ENCODE measurements around the gene METAP2. TPM values are rescaled to one million over a fixed set of nuclear protein-coding genes. Genes with fewer than 3 reads are reported as not detected.
"Not testable (repeated sequence)": the region's sequence is repeated elsewhere in the genome, so short reads cannot be mapped to it uniquely, and the experiment has no call there.

Gene METAP2
- total and polyA plus RNA-seq, 8 donors = 56.3 to 141 (median 112) TPM

DNA sequence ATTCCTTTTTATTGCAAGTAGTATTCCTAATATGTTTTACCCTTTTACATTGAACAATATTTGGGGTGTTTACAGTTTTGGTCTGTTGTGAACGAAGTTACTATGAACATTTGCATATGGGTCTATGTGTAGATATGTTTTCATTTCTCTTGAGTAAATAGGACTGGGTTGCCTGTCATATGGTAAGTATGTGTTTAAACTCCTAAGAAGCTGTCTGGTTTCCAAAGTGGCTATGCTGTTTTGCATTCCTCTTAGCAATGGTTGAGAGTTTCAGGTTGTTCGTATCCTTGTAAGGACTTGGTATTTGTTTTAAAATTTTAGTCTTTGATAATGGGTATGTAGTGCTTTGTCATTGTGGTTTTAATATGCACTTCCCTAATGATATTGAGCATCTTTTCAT is 6.3 kb downstream of the METAP2 start:
- intact Hi-C loops (cut with DNase I) = no loop called here
- H3K4me1 ChIP-seq = peaks cover 34 to 49% of the 10 kb centered on the region in 2 donors
- H3K4me3 ChIP-seq = no peak overlapping the region
- H3K36me3 ChIP-seq = peaks cover 0 to 44% of the 10 kb centered on the region in 2 donors
- DNase-seq = no peak
- peak; percentile 89 for ATAC-seq
- H3K27ac ChIP-seq = no peak overlapping the region
- no peaks in the 10 kb centered on the region for H3K27me3 ChIP-seq
- no peaks in the 10 kb centered on the region for H3K9me3 ChIP-seq
- TF ChIP-seq, protein P1, sequence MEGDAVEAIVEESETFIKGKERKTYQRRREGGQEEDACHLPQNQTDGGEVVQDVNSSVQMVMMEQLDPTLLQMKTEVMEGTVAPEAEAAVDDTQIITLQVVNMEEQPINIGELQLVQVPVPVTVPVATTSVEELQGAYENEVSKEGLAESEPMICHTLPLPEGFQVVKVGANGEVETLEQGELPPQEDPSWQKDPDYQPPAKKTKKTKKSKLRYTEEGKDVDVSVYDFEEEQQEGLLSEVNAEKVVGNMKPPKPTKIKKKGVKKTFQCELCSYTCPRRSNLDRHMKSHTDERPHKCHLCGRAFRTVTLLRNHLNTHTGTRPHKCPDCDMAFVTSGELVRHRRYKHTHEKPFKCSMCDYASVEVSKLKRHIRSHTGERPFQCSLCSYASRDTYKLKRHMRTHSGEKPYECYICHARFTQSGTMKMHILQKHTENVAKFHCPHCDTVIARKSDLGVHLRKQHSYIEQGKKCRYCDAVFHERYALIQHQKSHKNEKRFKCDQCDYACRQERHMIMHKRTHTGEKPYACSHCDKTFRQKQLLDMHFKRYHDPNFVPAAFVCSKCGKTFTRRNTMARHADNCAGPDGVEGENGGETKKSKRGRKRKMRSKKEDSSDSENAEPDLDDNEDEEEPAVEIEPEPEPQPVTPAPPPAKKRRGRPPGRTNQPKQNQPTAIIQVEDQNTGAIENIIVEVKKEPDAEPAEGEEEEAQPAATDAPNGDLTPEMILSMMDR (IDR thresholded peaks at IDR 0.05) = no peak

DNA sequence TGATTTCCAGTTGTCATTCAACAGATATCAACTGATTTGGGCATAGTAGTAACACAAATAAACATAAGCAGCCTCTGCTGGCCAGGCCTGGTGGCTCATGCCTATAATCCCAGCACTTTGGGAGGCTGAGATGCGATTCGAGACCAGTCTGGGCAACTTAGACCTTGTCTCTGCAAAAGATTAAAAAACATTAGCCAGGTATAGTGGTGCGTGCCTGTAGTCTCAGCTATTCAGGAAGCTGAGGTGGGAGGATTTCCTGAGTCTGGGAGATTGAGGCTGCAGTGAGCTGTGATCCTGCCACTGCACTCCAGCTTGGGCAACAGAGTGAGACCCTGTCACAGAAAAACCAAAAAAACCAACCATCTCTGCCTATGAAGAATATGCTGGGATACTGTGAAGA is 7.1 kb downstream of the METAP2 start:
- H3K27ac ChIP-seq = peak overlapping the region in 1 of 2 donors; percentile 35
- H3K9me3 ChIP-seq = no peaks in the 10 kb centered on the region
- peaks cover 29 to 41% of the 10 kb centered on the region in 2 donors for H3K4me1 ChIP-seq
- ATAC-seq (no peak), DNase-seq (no peak)
- H3K27me3 ChIP-seq = no peaks in the 10 kb centered on the region
- intact Hi-C loops (cut with DNase I) = no loop called here
- H3K4me3 ChIP-seq = no peak overlapping the region
- peaks cover 0 to 49% of the 10 kb centered on the region in 2 donors for H3K36me3 ChIP-seq
- TF ChIP-seq, protein P1 (IDR thresholded peaks at IDR 0.05) = no peak

DNA sequence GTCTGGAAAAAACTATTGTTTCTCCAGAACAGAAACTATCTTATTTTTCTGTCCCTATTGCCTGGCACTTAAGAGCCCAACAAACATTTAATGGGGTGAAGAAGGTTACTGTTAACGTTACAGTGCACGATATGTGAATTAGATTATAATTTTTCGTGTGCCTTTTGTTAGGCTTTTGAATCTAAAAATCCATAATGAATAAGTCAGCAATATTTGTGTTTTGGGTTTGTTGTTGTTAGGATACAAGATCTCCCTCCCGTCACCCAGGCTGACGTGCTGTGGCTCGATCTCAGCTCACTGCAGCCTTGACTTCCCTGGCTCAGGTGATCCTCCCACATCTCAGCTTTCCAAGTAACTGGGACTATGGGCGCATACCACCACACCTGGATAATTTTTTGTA is 7.9 kb downstream of the METAP2 start:
- TF ChIP-seq, protein P1 (IDR thresholded peaks at IDR 0.05) = no peak
- no peaks in the 10 kb centered on the region for H3K9me3 ChIP-seq
- DNase-seq (no peak), ATAC-seq (no peak)
- no peaks in the 10 kb centered on the region for H3K27me3 ChIP-seq
- peaks cover 24 to 36% of the 10 kb centered on the region in 2 donors for H3K4me1 ChIP-seq
- H3K27ac ChIP-seq = no peak overlapping the region
- H3K36me3 ChIP-seq = peaks cover 0 to 49% of the 10 kb centered on the region in 2 donors
- H3K4me3 ChIP-seq = no peak overlapping the region
- intact Hi-C loops (cut with DNase I) = no loop called here

DNA sequence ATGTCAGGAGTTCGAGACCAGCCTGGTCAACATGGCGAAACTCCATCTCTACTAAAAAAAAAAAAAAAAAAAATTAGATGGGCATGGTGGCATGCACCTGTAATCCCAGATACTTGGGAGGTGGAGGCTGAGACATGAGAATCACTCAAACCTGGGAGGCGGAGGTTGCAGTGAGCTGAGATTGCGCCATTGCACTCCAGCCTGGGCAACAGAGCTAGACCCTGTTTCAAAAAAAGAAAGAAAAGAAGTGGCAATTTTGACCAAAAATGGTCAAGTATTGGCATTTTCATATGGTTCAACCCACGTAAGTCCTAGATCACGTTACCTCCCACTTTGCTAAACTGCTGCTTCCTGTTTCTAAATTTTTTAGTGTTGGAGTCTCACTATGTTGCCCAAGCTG is 8.6 kb downstream of the METAP2 start:
- intact Hi-C loops (cut with DNase I); H3K4me3 ChIP-seq; H3K9me3 ChIP-seq; ATAC-seq; DNase-seq; H3K27ac ChIP-seq; H3K27me3 ChIP-seq: not testable (repeated sequence)
- Histone ChIP-seq H3K36me3 (peaks cover 0 to 46% of the 10 kb centered on the region in 2 donors), H3K4me1 (peaks cover 24 to 36% of the 10 kb centered on the region in 2 donors)

DNA sequence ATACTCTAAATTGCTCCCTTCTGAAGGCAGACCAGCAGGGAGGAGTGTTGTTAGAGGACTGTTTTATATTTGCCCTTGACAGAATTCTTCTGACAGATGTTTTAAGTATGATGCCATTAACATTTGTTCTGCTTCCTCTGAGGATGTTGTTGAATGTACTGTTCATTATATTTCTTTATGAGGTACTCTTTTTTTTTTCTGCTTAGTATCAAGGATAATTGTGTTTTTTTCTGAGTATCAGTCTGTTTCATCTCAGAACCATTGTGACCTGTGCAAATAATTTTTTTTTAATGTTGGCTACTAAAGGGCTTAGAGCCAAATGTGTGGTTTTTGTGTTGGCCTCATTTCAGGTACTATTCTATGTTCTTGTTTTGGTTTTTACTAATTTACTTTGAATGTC is 10.6 kb downstream of the METAP2 start:
- H3K36me3 ChIP-seq = peaks cover 0 to 42% of the 10 kb centered on the region in 2 donors
- no peak for DNase-seq
- TF ChIP-seq, protein P1 (IDR thresholded peaks at IDR 0.05) = no peak
- H3K4me3 ChIP-seq = no peak overlapping the region
- ATAC-seq = no peak
- H3K9me3 ChIP-seq = no peaks in the 10 kb centered on the region
- H3K27ac ChIP-seq = no peak overlapping the region
- peaks cover 24% of the 10 kb centered on the region in 2 donors for H3K4me1 ChIP-seq
- no peaks in the 10 kb centered on the region for H3K27me3 ChIP-seq
- intact Hi-C loops (cut with DNase I) = no loop called here

DNA sequence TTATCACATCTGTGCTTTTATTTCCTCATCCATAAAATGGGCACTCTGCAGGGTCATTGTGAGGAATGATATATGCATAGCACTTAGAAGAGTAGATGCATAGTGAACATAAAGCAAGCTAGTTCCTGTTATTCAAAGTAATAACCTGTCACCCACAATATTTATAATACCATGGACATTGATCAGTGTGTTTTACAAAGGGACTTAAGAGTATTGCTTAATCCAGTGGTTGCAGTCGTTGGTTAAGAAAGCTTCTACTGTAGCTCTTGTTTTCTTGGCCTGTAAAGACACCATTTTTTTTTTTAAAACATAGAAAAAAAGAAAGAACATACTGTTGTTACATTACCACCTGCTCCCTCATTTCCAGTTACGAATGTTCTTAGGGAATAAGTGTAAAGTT is 13.1 kb downstream of the METAP2 start:
- H3K4me3 ChIP-seq = no peak overlapping the region
- ATAC-seq (no peak), DNase-seq (no peak)
- H3K27ac ChIP-seq = no peak overlapping the region
- TF ChIP-seq, protein P1 (IDR thresholded peaks at IDR 0.05) = no peak
- no peaks in the 10 kb centered on the region for H3K9me3 ChIP-seq
- peaks cover under 1 to 4% of the 10 kb centered on the region in 2 donors for H3K4me1 ChIP-seq
- intact Hi-C loops (cut with DNase I) = no loop called here
- H3K27me3 ChIP-seq = no peaks in the 10 kb centered on the region
- peaks cover 0 to 46% of the 10 kb centered on the region in 2 donors for H3K36me3 ChIP-seq

Data from left lung (tissue), 10 donors.